ENCODE results near the gene GALE.

DNA sequence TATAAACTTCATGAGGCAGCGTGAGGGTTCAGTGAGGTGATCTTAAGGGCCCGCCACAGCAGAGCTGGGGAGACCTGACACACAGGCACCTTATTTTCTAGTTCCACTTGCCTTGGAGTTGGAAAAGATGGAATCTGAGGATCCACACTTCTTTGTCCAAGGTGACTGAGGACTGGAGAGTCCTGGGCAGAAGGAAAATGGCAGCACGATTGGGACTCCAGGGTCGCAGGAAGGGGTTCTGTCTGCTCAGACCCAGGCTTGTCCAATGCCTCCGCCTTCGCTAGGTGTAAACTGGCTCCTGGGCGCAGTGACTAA lies 1.3 kb downstream of the GALE start:
- TF ChIP-seq, protein P1, sequence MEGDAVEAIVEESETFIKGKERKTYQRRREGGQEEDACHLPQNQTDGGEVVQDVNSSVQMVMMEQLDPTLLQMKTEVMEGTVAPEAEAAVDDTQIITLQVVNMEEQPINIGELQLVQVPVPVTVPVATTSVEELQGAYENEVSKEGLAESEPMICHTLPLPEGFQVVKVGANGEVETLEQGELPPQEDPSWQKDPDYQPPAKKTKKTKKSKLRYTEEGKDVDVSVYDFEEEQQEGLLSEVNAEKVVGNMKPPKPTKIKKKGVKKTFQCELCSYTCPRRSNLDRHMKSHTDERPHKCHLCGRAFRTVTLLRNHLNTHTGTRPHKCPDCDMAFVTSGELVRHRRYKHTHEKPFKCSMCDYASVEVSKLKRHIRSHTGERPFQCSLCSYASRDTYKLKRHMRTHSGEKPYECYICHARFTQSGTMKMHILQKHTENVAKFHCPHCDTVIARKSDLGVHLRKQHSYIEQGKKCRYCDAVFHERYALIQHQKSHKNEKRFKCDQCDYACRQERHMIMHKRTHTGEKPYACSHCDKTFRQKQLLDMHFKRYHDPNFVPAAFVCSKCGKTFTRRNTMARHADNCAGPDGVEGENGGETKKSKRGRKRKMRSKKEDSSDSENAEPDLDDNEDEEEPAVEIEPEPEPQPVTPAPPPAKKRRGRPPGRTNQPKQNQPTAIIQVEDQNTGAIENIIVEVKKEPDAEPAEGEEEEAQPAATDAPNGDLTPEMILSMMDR (IDR thresholded peaks at IDR 0.05): no peak
- no peak for TF ChIP-seq EP300 (IDR thresholded peaks at IDR 0.05; ENCODE audit: low read depth)
- no peak for TF ChIP-seq POLR2AphosphoS5 (IDR thresholded peaks at IDR 0.05)
- no peak for TF ChIP-seq POLR2A (IDR thresholded peaks at IDR 0.05)
